GM21717 (cell line): ENCODE results near the gene GALNS.

Experiments used
- ATAC-seq: cut with Tn5 transposase; IDR thresholded peaks from one replicate; pipeline ENCODE4 v1.9.1; 2021; ENCODE audit warnings: mild to moderate bottlenecking, moderate library complexity; ENCODE audit not compliant: unreplicated experiment

The GALNS gene

GRCh38 chr16:88820385-88821025 is 36.2 kb downstream of the GALNS start:
- ATAC-seq, result no peak

GRCh38 chr16:88819126-88819525 is 37.6 kb downstream of the GALNS start:
- ATAC-seq, result no peak

- no peak for ATAC-seq
These were observed 38.2 kb downstream of the GALNS start for GRCh38 chr16:88818575-88818874.

DNA sequence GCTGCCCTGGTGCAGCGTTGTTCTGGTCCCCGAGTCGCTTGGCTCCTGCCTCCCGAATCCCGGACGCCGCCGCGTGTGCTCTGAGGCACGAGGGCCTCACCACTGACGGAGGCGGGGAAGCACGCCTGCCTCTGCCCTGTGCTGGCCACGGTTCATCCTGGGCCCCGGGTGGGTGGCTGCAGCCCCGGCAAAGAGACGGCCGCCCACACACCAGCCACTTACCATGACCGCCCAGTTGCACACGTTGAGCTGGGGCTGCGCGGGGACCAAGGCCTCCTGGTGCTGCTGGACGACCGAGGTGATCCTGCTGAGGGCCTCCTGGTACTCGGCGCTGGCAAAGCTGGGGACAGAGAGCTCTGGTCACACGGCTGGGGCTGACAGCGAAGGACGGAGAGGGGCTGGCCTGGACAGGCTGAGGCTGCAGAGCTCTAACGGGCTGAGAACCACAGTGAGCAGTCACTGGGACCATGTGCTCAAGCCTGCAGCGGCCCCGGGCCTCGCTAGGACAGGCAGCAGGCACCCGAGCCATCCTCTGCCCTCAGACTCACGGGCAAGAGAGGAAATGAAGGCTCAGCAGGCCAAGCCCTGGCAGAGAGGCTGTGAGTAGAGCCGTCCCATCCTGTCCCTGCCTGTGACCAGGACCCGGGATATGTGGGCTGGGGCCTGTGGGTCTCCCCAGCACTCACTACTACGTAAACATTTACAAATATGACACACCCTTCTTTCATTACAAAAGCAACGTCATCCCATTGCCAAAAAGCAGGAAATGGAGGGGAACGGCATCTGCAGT is 38.8 kb downstream of the GALNS start:
- ATAC-seq, result no peak

DNA sequence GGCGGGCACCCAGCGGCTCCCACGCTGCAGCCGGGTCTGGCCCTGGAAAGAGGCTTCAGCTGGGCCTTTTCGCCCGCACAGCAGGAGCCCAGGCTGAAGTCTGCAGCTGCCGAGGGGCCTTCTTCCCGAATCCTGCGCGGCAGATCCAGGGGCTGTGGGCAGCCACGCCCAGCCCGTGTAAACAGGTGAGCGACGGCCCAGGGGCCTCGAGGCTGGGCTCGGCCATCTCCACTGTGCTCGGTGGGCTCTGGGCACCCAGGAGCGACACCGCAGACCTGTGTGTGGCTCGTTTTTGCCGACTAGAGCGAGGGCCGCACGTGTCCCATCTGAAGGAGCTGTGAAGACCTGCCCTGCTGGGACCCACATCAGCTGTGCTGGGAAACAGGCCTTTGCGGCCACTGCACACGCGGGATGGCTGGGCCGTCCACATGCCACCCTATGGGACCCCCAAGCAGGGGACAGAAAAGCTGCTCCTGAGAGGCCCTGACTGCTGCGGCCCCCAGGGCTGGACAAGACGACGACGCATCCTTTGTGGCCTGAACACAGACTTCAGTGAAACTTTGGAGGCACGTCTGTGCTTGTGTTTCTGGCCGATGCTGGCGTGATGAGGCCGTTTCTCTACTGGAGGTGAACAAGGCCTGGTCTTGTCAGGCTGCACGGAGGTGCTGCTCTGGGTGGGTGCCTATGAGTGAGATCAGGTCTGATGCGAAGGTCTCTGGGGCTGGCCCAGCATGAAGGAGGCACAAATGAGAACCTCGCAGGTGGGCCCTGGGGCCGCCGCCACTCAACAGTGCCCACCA is 39.8 kb downstream of the GALNS start:
- no peak for ATAC-seq

DNA sequence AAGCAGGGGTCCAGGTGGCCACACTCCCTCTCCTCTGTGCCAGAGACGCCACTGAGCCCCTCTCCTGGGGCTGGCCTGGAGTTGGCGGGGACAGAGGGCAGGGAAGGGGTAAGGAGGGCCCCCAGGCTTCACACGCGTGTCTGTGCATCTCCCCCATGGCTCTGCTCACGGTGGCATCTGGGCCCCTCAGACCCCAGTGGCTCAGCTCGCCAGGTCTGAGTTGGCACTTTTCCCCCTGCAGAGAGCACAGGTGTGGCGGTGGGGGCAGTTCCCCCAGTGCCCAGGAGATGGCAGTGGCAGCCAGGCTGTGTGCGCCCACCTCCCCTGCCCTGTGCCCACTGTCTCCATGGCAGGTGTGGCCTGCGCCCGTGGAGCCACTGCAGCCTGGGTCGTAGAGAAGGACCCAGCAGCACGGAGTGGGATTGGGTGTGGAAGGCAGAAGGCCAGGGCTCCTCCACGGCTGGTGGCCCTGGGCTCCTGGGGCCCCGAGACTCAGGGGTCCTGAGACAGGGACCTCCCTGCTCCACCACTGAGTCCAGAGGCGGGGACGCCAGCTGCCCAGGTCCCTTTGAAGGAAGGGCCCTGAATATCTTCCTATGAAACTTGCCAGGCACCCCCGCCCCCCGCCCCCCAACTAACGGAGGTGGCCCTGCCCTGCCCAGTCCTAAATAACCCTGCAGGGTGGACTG is 40.7 kb downstream of the GALNS start:
- no peak for ATAC-seq

DNA sequence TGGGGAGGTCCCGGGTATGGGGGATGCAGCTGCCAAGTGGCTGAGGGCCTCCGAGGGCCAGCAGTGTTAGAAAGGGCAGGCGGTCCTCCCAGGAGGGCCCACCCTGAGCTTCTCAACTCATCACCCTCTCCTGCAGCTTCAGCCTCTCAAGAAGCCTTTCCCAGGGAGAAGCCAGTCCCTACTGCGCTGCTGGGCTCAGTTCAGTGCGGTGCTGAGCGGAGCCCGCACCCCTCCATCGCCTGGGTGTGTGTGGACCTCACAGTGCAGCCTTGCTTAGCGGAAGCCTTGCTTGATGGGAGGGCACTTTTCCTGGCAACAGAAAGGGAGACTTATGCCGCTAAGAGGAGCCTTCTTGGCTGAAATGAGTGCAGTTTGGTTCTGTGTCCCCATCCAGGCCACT is 41.5 kb downstream of the GALNS start:
- ATAC-seq, result no peak

DNA sequence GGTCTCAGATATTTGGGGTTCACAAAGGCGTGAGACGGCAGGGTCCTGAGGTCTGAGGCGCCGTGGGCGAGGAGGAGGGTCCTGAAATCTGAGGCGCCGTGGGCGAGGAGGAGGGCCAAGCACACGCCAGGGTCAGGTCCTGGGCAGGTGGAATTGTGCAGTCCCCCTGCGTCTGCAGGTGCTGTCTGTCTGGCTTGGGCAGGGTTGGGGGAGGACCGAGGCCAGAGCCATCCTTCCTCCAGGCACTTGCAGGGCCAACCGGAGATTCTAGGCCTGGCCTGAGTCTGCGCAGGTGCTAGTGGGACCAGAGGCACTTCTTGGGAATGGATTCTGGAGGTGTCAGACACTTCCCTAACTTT is 42.6 kb downstream of the GALNS start:
- no peak for ATAC-seq

DNA sequence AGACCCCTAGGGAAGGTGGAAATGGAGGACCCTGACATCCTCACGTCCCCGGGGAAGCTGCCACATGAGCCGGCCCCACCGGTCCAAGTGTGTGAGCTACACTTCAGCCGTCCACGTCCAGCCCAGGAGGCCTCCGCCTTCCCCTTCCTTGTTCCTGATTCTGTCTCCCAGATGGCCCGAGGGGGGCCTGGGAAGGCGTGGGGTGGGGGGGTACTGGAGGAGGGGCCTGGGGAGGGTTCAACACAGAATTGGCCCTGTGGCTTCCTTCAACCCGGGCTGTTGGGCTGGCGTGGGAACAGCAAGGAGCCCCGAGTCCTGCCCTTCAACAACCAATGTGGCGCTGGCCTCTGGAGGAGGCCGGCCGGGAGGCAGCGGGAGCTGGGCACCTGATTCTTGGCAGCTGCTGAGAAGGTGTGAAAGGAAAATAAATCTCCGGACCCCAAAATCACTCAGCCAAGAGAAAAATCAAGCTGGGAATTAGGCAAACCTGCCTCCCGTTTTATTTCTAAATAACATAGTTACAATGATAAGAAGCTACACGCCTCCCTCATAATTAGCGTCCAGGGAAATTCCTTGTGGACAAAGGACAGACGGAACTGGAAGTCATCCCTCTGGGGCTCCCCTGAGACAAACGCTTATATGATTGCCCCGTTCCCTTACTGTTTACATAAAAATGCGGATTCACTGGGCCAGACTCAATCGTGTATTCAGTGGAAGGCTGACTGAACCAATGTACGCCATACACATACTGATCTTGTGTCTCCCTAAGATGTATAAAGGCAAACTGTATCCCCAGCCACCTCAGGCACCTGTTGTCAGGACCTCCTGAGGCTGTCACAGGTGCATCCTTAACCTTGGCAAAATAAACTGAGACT is 43.2 kb downstream of the GALNS start:
- no peak for ATAC-seq

GRCh38 chr16:88812513-88813268 is 44.1 kb downstream of the GALNS start:
- ATAC-seq, result no peak

DNA sequence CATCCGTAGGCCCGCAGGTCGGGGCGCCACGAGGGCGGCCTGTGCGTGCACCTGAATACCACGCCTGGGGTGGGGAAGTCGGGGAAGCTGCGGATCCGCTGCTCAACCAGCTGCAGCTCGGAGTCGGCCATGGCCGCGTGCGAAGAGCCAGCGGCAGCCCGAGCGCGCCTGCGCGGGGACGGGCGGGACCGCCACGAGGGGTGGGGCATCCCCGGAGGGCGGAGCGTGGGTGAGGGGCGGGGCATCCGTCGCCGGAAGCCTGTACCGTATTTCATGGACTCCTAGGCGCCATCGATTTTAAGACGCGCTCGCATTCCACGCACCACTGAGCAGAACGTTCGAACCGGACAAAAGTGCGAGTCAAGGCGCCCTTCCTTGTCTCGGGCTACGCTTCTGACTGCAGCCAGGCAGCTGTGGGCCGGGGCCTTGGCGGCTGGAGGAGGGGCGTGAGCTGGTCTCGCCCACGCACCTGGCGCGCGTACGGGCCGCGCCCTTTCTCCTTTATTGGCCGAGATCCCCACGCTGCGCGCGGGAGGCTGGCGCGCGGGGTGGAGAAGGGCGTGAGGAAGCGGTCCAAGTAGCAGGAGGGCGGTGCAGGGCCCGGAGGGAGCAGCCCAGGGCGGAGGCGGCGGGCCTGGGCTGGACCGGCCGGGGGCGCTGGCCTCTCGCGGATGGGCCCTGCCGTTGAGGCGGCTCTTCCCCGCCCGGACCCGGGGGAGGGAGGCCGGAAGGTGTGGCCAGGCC is 44.8 kb downstream of the GALNS start, which contains the start of gene APRT:
Gene APRT, minus strand, starts transcription at position 160 of the 744 bp plus-strand sequence. Its CDS starts 29 bp downstream, at position 131.
- ATAC-seq, result peak; percentile 54

- peak; percentile 34 for ATAC-seq
These were observed 45.6 kb downstream of the GALNS start for GRCh38 chr16:88810912-88811768.

DNA sequence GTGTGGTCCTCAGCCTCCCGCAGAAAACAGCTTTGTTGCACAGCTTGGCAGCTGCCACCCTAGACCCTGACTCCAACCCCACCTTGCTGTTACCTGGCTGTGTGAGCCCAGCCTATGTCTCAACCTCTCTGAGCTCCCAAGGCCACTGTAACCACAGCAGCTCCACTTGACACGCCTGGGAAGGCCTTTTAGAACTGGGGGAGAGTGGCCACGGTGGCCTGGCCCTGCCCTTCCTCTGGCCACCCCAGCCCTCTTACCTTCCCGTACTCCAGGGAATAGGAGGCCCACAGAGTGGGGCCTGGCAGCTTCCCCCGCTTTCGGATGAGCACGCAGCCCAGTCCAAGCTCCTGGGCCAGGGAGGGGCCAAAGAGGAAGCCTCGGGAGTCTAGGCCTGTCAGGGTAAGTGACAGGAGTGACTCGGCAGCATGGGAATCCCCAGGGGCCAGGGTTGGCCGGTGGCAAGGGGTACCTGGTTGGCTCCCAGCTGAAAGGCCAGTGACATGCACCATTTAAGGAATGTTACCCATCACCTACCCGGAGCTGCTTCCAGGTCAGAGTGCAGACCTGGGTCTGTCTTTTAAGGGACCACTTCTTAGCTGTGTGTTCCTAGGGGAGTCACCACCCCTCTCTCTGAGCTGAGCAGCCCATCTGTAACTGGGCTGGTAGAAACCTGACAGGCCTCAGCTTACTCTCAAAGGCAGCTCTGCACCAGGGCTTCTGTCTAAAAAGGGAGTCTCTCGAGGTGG is 46.4 kb downstream of the GALNS start:
- ATAC-seq, result no peak

- ATAC-seq, result no peak
These were observed 47.0 kb downstream of the GALNS start for GRCh38 chr16:88809676-88810165.

DNA sequence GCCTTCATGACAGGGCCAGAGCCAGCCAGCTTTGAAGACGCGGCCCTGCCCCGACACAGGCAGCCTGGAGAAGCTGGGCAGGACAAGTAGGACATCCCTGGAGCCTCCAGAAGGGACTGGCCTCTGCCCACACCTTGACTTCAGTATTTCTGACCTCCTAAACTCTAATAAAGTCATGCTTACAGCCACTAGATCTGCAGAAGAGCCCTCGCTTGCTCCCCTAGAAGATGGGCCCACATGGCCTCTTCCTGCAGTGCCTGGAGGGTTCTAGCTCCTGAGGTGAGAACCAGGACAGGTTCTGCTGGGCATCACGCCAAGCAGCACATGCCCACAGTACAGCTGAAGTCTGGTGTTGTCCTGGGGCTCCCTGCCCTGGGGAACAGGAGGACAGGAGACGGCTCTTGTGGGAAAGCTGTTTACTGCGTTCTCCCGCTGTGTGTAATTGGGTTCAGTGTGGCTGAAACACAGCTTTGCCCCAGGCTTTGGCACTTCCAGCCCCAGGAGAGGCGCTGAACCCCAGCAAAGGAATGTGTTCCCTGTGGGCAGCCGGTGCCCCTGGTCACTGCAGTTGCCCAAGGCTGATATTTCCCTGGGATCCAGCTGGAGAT is 47.6 kb downstream of the GALNS start:
- ATAC-seq, result no peak

GRCh38 chr16:88807626-88808453 is 48.9 kb downstream of the GALNS start:
- no peak for ATAC-seq
